Glutamatergic neuron (in vitro differentiated cells): ENCODE results near the gene AFAP1. TPM values are rescaled to one million over a fixed set of nuclear protein-coding genes. Genes with fewer than 3 reads are reported as not detected.

Experiments used
- DNase-seq: peaks from one replicate; pipeline ENCODE4 v3.0.0; 2022
- H3K27ac Mint-ChIP-seq: one replicate; pipeline ENCODE4 v1.8.0; 2020; ENCODE audit warnings: mild to moderate bottlenecking, mixed read lengths, inconsistent platforms; ENCODE audit not compliant: unreplicated experiment
- H3K27me3 Mint-ChIP-seq: one replicate; pipeline ENCODE4 v1.8.0; 2020; ENCODE audit warnings: mild to moderate bottlenecking, moderate library complexity, mixed read lengths, inconsistent platforms; ENCODE audit not compliant: unreplicated experiment
- H3K36me3 Mint-ChIP-seq: one replicate; pipeline ENCODE4 v1.8.0; 2020; ENCODE audit warnings: mild to moderate bottlenecking, mixed read lengths, inconsistent platforms; ENCODE audit not compliant: unreplicated experiment
- H3K4me1 Mint-ChIP-seq: one replicate; pipeline ENCODE4 v1.8.0; 2020; ENCODE audit warnings: mild to moderate bottlenecking, low read depth, mixed read lengths, inconsistent platforms; ENCODE audit not compliant: unreplicated experiment
- H3K4me3 Mint-ChIP-seq: one replicate; pipeline ENCODE4 v1.8.0; 2020; ENCODE audit warnings: mild to moderate bottlenecking, mixed read lengths, inconsistent platforms; ENCODE audit not compliant: unreplicated experiment
- H3K9me3 Mint-ChIP-seq: one replicate; pipeline ENCODE4 v1.8.0; 2020; ENCODE audit warnings: mild to moderate bottlenecking, moderate library complexity, mixed read lengths, inconsistent platforms; ENCODE audit not compliant: unreplicated experiment
- total RNA-seq: library from RNA; stranded (reverse); fragmentation: NEBNext Ultra II Directional; extraction: Animal tissue kit (Norgen Biotek cat#: 25700); gene quantifications from one replicate; pipeline ENCODE4 v1.2.1, GENCODE V29; 2021; ENCODE audit not compliant: unreplicated experiment
- TF ChIP-seq, protein P1 (sequence below): fragments of 200-600 bp; sonication (generic); IDR thresholded peaks from one replicate; pipeline ENCODE4 v1.5.0; 2021; ENCODE audit not compliant: partially characterized antibody, unreplicated experiment

The AFAP1 gene
- total RNA-seq, 1 donor from 2014 or later, result 528 TPM

DNA sequence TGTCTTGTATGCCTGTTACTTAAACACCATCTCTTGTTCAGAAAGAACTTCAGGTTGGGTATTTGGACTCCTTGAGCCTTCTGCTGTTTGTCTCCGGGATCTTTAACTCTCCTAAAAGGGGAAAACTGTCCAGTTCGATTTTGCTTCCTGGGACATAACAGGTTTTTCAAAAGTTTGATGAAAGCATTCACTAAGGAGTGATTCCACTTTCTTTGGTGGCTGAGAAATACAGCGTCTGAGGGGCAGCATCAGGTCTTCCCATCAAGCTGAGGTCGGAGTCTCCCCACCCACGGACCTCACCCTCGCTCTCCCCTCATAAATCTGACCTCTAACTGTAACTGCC, 1.4 kb downstream of the AFAP1 start:
- Mint-ChIP-seq H3K27me3 (peaks cover 29% of the 10 kb centered on the region), H3K4me3 (peak overlapping the region; percentile 100), H3K9me3 (peaks cover 24% of the 10 kb centered on the region), H3K27ac (peak overlapping the region; percentile 99), H3K36me3 (peaks cover 6% of the 10 kb centered on the region), H3K4me1 (peaks cover 34% of the 10 kb centered on the region)
- no peak for DNase-seq
- TF ChIP-seq, protein P1, sequence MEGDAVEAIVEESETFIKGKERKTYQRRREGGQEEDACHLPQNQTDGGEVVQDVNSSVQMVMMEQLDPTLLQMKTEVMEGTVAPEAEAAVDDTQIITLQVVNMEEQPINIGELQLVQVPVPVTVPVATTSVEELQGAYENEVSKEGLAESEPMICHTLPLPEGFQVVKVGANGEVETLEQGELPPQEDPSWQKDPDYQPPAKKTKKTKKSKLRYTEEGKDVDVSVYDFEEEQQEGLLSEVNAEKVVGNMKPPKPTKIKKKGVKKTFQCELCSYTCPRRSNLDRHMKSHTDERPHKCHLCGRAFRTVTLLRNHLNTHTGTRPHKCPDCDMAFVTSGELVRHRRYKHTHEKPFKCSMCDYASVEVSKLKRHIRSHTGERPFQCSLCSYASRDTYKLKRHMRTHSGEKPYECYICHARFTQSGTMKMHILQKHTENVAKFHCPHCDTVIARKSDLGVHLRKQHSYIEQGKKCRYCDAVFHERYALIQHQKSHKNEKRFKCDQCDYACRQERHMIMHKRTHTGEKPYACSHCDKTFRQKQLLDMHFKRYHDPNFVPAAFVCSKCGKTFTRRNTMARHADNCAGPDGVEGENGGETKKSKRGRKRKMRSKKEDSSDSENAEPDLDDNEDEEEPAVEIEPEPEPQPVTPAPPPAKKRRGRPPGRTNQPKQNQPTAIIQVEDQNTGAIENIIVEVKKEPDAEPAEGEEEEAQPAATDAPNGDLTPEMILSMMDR, result no peak

DNA sequence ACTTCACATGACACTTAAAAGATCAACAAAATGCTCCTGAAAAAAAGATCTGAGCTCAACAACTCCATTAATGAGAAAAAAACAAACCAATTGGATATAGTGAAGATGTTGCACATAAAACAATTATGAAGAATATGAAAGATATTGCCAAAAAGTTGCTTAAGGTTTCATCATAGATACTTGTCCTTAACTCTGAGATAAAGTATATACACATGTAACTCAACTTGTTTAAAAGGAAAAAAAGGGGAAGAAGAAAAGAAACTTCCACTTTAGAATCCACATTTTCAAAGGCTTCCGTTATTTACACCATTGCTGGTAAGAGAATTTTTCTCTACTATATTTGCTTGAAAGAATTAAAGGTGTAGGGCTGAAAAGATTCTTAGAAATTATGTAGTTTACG, 2.7 kb downstream of the AFAP1 start:
- peaks cover 29% of the 10 kb centered on the region for H3K27me3 Mint-ChIP-seq
- no peak for DNase-seq
- peaks cover 37% of the 10 kb centered on the region for H3K4me1 Mint-ChIP-seq
- H3K36me3 Mint-ChIP-seq, result peaks cover 6% of the 10 kb centered on the region
- peak overlapping the region; percentile 99 for H3K27ac Mint-ChIP-seq
- TF ChIP-seq, protein P1, result no peak
- peak overlapping the region; percentile 100 for H3K4me3 Mint-ChIP-seq
- H3K9me3 Mint-ChIP-seq, result peaks cover 24% of the 10 kb centered on the region

DNA sequence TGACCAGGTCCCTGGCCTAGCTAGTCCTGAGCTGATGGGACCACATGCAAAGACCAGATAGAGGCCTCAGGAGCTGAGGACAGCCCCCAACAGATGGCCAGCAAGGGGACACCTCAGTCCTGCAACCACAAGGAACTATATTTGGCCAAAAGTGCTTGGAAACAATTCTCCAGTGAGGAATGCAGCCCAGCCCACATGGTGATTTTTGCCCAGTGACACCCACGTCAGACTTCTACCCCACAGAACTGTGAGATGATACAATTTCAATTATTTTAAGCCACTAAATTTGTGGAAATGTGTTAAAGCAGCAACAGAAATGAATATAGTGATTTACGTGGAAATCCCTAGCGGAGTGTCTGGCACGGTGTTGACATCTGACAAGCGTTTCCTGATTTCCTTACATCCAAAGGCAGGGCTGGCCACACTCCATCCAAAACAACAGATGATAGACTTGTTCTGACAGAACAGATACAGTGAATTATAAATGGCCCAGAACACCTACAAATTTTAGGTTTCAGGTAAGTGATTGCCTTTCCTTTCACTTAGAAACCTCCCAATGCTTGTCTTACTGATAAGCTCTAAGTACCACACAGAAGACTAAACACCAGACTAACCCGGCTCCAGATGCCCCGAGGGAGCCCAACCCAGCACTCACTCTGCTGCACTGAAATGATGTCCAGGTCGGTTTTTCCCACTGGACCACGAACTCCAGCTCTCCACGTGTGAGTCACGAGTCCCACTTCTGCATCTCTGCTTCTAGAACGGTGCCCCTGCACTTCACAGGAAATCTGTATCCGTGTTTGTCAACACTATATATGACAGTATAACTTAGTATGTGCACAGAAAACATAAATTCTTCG, 5.8 kb downstream of the AFAP1 start:
- Mint-ChIP-seq H3K27ac (peak overlapping the region; percentile 72), H3K27me3 (peaks cover 19% of the 10 kb centered on the region), H3K4me3 (peak overlapping the region; percentile 100), H3K36me3 (peaks cover 6% of the 10 kb centered on the region), H3K9me3 (peaks cover 18% of the 10 kb centered on the region), H3K4me1 (peaks cover 51% of the 10 kb centered on the region)
- TF ChIP-seq, protein P1, result no peak
- DNase-seq, result peak; percentile 64

DNA sequence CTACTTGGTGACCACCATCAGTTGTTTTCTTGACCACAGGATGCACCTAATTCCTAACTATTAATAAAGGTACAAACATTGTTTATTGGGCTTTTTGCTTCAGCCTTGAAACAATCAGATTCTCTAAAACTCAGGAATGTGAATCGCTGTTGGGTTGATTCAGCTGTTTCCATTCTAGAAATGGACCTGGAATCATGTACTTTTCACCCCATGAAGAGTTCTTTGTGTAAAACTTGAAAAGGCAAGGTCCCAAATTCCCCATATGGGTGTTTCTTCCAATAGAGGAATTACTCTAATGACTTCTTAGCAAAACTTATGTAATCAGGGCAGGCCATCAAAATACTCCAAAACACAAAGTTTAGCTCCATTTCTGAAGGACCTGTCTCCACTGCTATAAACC, 7.4 kb downstream of the AFAP1 start:
- Mint-ChIP-seq H3K9me3 (peaks cover 15% of the 10 kb centered on the region), H3K36me3 (no peaks in the 10 kb centered on the region), H3K27ac (peak overlapping the region; percentile 12), H3K4me3 (peak overlapping the region; percentile 52), H3K4me1 (peaks cover 63% of the 10 kb centered on the region), H3K27me3 (peaks cover 9% of the 10 kb centered on the region)
- DNase-seq, result no peak
- TF ChIP-seq, protein P1, result no peak
